Kidney (tissue), 14 donors: ENCODE results near the gene PDCD10. TPM values are rescaled to one million over a fixed set of nuclear protein-coding genes. Genes with fewer than 3 reads are reported as not detected.

Experiments
- DNase-seq, 5 donors: peaks; one replicate each; pipeline ENCODE4 v3.0.0-alpha.2; 2013 to 2020
- FAIRE-seq: peaks from 2 replicates; lab custom pipeline; 2012; peaks lifted over from hg19 to GRCh38; lab: Jason Lieb, UNC
- H3K27ac ChIP-seq, 2 donors: one replicate each; pipeline ENCODE4 v1.7.0; 2013; ENCODE audit warnings: low read depth in 2 of 2, low read length in 2 of 2, inconsistent platforms in 1 of 2
- H3K27me3 ChIP-seq: one replicate; pipeline ENCODE4 v1.7.1; 2013; ENCODE audit warnings: low read length, inconsistent platforms; ENCODE audit not compliant: control insufficient read depth, insufficient read depth
- H3K36me3 ChIP-seq, 3 donors: one replicate each; pipeline versions ENCODE4 v1.7.0 to v1.7.1; 2013; ENCODE audit warnings: low read length in 3 of 3, control low read depth in 1 of 3, inconsistent platforms in 1 of 3; ENCODE audit not compliant: insufficient read depth in 3 of 3, control insufficient read depth in 2 of 3
- H3K4me1 ChIP-seq, 3 donors: one replicate each; pipeline versions ENCODE4 v1.7.0 to v1.7.1; 2013; ENCODE audit warnings: low read length in 3 of 3, inconsistent platforms in 1 of 3, low read depth in 1 of 3; ENCODE audit not compliant: control insufficient read depth in 2 of 3, insufficient read depth in 2 of 3
- H3K4me3 ChIP-seq, 3 donors: one replicate each; pipeline versions ENCODE4 v1.7.0 to v1.8.1; 2013; ENCODE audit warnings: low read length in 3 of 3, control low read depth in 1 of 3, inconsistent platforms in 1 of 3
- H3K9ac ChIP-seq, 3 donors: one replicate each; pipeline versions ENCODE4 v1.7.0 to v1.7.1; 2013; ENCODE audit warnings: low read length in 3 of 3, control low read depth in 1 of 3, inconsistent platforms in 1 of 3
- H3K9me3 ChIP-seq, 3 donors: one replicate each; pipeline versions ENCODE4 v1.7.0 to v1.7.1; 2013; ENCODE audit warnings: low read length in 3 of 3, control low read depth in 1 of 3, inconsistent platforms in 1 of 3; ENCODE audit not compliant: control insufficient read depth in 2 of 3, insufficient read depth in 1 of 3
- intact Hi-C: fragments of 100-400 bp; cut with DNase I; formaldehyde crosslinking; loops from one replicate; pipeline ENCODE4 v1.11.1; 2022
- polyA plus RNA-seq: library from polyadenylated mRNA; stranded (reverse); fragments of 350-450 nt; fragmentation: Illumina TruSeq; extraction: RNeasy Lipid Tissue Mini Kit (QIAGEN cat#74804); gene quantifications from one replicate; pipeline ENCODE4 v1.2.3, GENCODE V29; 2014; ENCODE audit warnings: low read depth, low replicate concordance; ENCODE audit not compliant: insufficient read depth
- total RNA-seq: library from RNA; stranded (reverse); fragmentation: NEBNext Ultra II Directional; extraction: Animal tissue kit (Norgen Biotek cat#: 25700); gene quantifications from one replicate; pipeline ENCODE4 v1.2.1, GENCODE V29; 2021
- TF ChIP-seq, protein P1 (sequence below): IDR thresholded peaks from 3 replicates; pipeline ENCODE4 v1.5.1; 2012; ENCODE audit warnings: mild to moderate bottlenecking, moderate library complexity, borderline replicate concordance; ENCODE audit not compliant: insufficient read depth; ENCODE audit errors: extremely low read depth
- donor health status: control.
- donor health status: control.
- donor health status: control.
- donor health status: control.
- donor health status: control.
- donor health status: DM: yes; HTN: yes; CAD: no.
- donor health status: Normal renal cell carcinoma (clear cell type).

Gene PDCD10
- total and polyA plus RNA-seq, 2 donors from 2014 or later: 50.0 to 55.1 TPM

DNA sequence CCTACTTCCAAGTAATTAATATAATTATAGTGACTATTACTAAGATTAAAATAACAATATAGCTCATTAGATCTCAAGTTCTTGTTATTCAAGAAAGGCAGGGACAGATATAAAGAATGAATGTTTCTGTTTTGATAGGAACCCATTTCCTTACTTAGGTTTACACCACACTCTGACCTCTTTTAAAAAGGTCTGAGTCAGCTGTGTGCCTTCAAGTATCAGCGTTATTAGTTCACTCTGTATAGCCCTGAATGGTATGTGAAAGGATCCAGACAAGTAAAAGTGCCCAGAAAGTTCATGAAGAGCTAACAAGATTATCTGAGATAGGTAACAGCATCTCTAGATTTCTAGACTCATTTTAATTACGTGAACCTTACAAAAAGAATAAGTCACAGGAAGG lies 28.9 kb downstream of the PDCD10 start:
- peak; percentile 65 for FAIRE-seq
- peaks cover 2 to 7% (median 4%) of the 10 kb centered on the region in 3 donors for H3K36me3 ChIP-seq
- no peak overlapping the region for H3K9ac ChIP-seq
- TF ChIP-seq, protein P1, sequence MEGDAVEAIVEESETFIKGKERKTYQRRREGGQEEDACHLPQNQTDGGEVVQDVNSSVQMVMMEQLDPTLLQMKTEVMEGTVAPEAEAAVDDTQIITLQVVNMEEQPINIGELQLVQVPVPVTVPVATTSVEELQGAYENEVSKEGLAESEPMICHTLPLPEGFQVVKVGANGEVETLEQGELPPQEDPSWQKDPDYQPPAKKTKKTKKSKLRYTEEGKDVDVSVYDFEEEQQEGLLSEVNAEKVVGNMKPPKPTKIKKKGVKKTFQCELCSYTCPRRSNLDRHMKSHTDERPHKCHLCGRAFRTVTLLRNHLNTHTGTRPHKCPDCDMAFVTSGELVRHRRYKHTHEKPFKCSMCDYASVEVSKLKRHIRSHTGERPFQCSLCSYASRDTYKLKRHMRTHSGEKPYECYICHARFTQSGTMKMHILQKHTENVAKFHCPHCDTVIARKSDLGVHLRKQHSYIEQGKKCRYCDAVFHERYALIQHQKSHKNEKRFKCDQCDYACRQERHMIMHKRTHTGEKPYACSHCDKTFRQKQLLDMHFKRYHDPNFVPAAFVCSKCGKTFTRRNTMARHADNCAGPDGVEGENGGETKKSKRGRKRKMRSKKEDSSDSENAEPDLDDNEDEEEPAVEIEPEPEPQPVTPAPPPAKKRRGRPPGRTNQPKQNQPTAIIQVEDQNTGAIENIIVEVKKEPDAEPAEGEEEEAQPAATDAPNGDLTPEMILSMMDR: no peak
- no peak overlapping the region for H3K4me3 ChIP-seq
- intact Hi-C loops: no loop called here
- H3K27me3 ChIP-seq: no peaks in the 10 kb centered on the region
- no peaks in the 10 kb centered on the region for H3K4me1 ChIP-seq
- H3K27ac ChIP-seq: no peak overlapping the region
- DNase-seq: no peak
- no peaks in the 10 kb centered on the region for H3K9me3 ChIP-seq

DNA sequence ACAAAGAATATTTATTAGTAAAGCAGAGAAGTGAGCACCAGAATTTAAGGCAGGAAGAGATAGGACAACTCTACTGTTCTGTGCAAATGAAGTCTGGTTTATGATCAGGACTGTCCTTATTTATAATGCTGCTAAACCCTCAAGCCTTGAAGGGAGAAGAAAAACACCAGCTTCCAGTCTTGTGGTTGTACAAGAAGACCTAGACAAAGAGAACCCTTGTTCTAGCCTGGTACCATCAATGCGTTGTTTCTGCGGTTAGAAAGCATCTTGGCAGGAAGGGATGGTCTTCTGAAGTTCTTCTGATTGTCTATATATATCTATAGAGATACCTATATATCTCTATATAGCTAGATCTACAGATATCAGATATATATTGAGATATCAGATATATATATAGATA lies 33.8 kb downstream of the PDCD10 start:
- TF ChIP-seq, protein P1: no peak
- Histone ChIP-seq H3K9me3 (no peaks in the 10 kb centered on the region), H3K9ac (no peak overlapping the region), H3K27me3 (no peaks in the 10 kb centered on the region), H3K36me3 (peaks cover 0 to 8% (median 2%) of the 10 kb centered on the region in 3 donors), H3K4me3 (no peak overlapping the region), H3K4me1 (no peaks in the 10 kb centered on the region), H3K27ac (no peak overlapping the region)
- intact Hi-C loops: no loop called here
- DNase-seq (no peak), FAIRE-seq (no peak)

DNA sequence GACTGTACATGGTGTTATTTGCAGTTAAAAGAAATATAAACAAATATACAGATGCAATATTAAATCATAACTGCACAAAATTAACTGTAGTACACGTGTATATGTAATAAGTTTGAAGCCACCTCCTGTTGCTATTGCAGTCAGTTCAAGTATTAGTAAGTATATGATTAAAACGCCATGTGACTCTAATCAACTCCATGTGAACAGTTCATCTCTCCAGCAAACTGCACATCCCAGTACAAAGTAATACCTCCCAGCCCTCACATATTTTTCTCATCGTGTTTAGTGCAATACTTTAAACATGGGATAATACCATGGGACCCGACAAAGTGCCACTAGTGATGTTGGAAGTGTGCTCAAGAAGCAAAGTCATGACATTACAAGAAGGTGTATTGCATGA lies 34.6 kb downstream of the PDCD10 start:
- intact Hi-C loops: no loop called here
- H3K4me1 ChIP-seq: no peaks in the 10 kb centered on the region
- DNase-seq: no peak
- TF ChIP-seq, protein P1: no peak
- no peak overlapping the region for H3K9ac ChIP-seq
- peaks cover 0 to 12% (median 2%) of the 10 kb centered on the region in 3 donors for H3K36me3 ChIP-seq
- no peaks in the 10 kb centered on the region for H3K9me3 ChIP-seq
- no peak overlapping the region for H3K27ac ChIP-seq
- H3K27me3 ChIP-seq: no peaks in the 10 kb centered on the region
- FAIRE-seq: no peak
- no peak overlapping the region for H3K4me3 ChIP-seq

DNA sequence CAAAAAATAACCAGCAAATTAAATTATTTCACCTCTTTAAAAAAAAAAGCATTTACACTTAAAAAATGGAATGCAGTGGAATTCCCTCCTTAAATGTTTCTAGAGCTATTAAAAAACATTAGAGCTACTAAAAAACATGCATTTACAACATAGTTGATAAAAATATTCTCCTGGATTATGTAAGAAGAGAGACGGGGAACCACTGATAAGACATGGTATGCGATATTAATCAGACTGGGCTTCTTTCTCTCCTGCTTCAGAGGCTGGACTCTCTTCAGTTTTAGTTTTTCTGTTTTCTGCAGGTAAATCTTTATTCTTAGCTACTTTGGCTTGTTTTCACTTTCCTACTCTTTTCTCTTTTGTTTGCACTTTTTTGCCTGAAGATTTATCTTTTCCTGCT lies 40.6 kb downstream of the PDCD10 start:
- TF ChIP-seq, protein P1: no peak
- H3K9ac ChIP-seq: no peak overlapping the region
- no peak for DNase-seq
- intact Hi-C loops: no loop called here
- no peaks in the 10 kb centered on the region for H3K27me3 ChIP-seq
- no peaks in the 10 kb centered on the region for H3K9me3 ChIP-seq
- H3K4me3 ChIP-seq: no peak overlapping the region
- no peak for FAIRE-seq
- H3K4me1 ChIP-seq: no peaks in the 10 kb centered on the region
- peaks cover 0 to 20% (median 2%) of the 10 kb centered on the region in 3 donors for H3K36me3 ChIP-seq
- H3K27ac ChIP-seq: no peak overlapping the region
